K562 (cell line): ENCODE results near the gene SCYL3. TPM values are rescaled to one million over a fixed set of nuclear protein-coding genes. Genes with fewer than 3 reads are reported as not detected.

ENCODE experiments used
- ARID2 ChIP-seq: fragments of 450-650 bp; IDR thresholded peaks from 2 replicates; pipeline ENCODE4 v1.6.1; 2017; ENCODE audit warnings: antibody characterized with exemption, mild to moderate bottlenecking
- ERF ChIP-seq: fragments of 450-650 bp; formaldehyde crosslinking; IDR thresholded peaks from 2 replicates; pipeline ENCODE4 v1.4.0; 2020; ENCODE audit warnings: mild to moderate bottlenecking, mixed read lengths
- HIVEP1 ChIP-seq: fragments of 250-450 bp; sonication (Bioruptor Pico); IDR thresholded peaks from 2 replicates; pipeline ENCODE4 v1.4.0; 2020; ENCODE audit warnings: mild to moderate bottlenecking
- KDM5B ChIP-seq: fragments of 200-600 bp; sonication (generic); IDR thresholded peaks from 2 replicates; pipeline ENCODE4 v1.6.1; 2012; ENCODE audit warnings: low read depth, mild to moderate bottlenecking, moderate library complexity, low read length, control low read depth, inconsistent platforms; ENCODE audit not compliant: insufficient replicate concordance
- MTF1 ChIP-seq: fragments of 250-450 bp; sonication (Bioruptor Pico); IDR thresholded peaks from 2 replicates; pipeline ENCODE4 v1.9.0; 2021; ENCODE audit warnings: moderate library complexity, mild to moderate bottlenecking, inconsistent platforms, borderline replicate concordance
- MXI1 ChIP-seq: IDR thresholded peaks from 2 replicates; pipeline ENCODE4 v1.6.1; 2011; ENCODE audit warnings: low read depth, mild to moderate bottlenecking, improper control_type of control experiment, low read length
- POLR2G ChIP-seq: fragments of 200-400 bp; formaldehyde crosslinking; IDR thresholded peaks from 2 replicates; pipeline ENCODE4 v1.6.1; 2017; ENCODE audit warnings: low read depth, mild to moderate bottlenecking, antibody characterized with exemption, low read length, moderate library complexity
- RB1 ChIP-seq: fragments of 450-650 bp; IDR thresholded peaks from 2 replicates; pipeline ENCODE4 v1.6.1; 2017; ENCODE audit warnings: low read depth, mild to moderate bottlenecking
- RBBP5 ChIP-seq: fragments of 200-600 bp; sonication (generic); IDR thresholded peaks from 2 replicates; pipeline ENCODE4 v1.6.1; 2012; ENCODE audit warnings: borderline replicate concordance, mild to moderate bottlenecking, low read length, control low read depth, inconsistent platforms; ENCODE audit not compliant: insufficient read depth, poor library complexity, severe bottlenecking
- RBM14 ChIP-seq: fragments of 200-400 bp; formaldehyde crosslinking; IDR thresholded peaks from 2 replicates; pipeline ENCODE4 v1.6.1; 2018; ENCODE audit warnings: low read depth, mild to moderate bottlenecking, low read length, moderate library complexity, borderline replicate concordance; ENCODE audit not compliant: insufficient read depth
- SLC30A9 ChIP-seq: fragments of 250-450 bp; sonication (Bioruptor Pico); IDR thresholded peaks from 2 replicates; pipeline ENCODE4 v1.8.0; 2022; ENCODE audit warnings: mild to moderate bottlenecking, moderate library complexity
- ZNF431 ChIP-seq: sonication (generic); formaldehyde crosslinking; IDR thresholded peaks from 2 replicates; pipeline ENCODE4 v1.8.0; 2022; ENCODE audit warnings: mild to moderate bottlenecking, missing genetic modification reagents
- ZNF717 ChIP-seq: fragments of 250-450 bp; sonication (Bioruptor Pico); IDR thresholded peaks from 2 replicates; pipeline ENCODE4 v1.5.0; 2021
- polyA plus RNA-seq, 8 experiments: library from polyadenylated mRNA; depleted of rRNA in 4 of 8; stranded (reverse) in 5 of 8; unstranded in 3 of 8; fragments of >200 nt; fragmentation: Nextera tagmentation in 2 of 8; fragmentation: Illumina TruSeq in 1 of 8; extraction: Ambion mirVana in 2 of 8; extraction: Trizol in 1 of 8; gene quantifications; 2 replicates each; pipeline versions ENCODE4 v1.2.1 to v1.2.3, GENCODE V29; 2011 to 2014; ENCODE audit warnings: inconsistent platforms in 1 of 8, missing spikeins in 1 of 8
- total RNA-seq, 7 experiments: library from RNA; depleted of rRNA in 6 of 7; stranded (reverse); fragments of >200 nt in 6 of 7; fragmentation: Illumina TruSeq in 2 of 7; extraction: Trizol in 2 of 7; gene quantifications; 2 replicates each; pipeline versions ENCODE4 v1.2.1 to v1.2.3, GENCODE V29; 2011 to 2021; ENCODE audit warnings: low replicate concordance in 1 of 7
- TF ChIP-seq, protein P1 (sequence below), 2 experiments: IDR thresholded peaks; 2 replicates each; pipeline ENCODE4 v1.6.1; 2012; ENCODE audit warnings: improper control_type of control experiment in 2 of 2, low read depth in 2 of 2, low read length in 2 of 2, borderline replicate concordance in 1 of 2
- TF ChIP-seq, protein P2 (sequence below): fragments of 250-450 bp; sonication (Bioruptor Pico); IDR thresholded peaks from 2 replicates; pipeline ENCODE4 v1.8.0; 2022; ENCODE audit warnings: inconsistent platforms, mild to moderate bottlenecking, moderate library complexity, borderline replicate concordance
- TF ChIP-seq, protein P3 (sequence below): sonication (generic); formaldehyde crosslinking; IDR thresholded peaks from 2 replicates; pipeline ENCODE4 v1.8.0; 2022; ENCODE audit warnings: mild to moderate bottlenecking, missing genetic modification reagents, borderline replicate concordance

Gene SCYL3
- total and polyA plus RNA-seq, 9 of the 15 experiments (the other 6 are each of a cell fraction or from before 2014, with no cell fraction given) = 3.6 to 11.4 (median 7.1) TPM

DNA sequence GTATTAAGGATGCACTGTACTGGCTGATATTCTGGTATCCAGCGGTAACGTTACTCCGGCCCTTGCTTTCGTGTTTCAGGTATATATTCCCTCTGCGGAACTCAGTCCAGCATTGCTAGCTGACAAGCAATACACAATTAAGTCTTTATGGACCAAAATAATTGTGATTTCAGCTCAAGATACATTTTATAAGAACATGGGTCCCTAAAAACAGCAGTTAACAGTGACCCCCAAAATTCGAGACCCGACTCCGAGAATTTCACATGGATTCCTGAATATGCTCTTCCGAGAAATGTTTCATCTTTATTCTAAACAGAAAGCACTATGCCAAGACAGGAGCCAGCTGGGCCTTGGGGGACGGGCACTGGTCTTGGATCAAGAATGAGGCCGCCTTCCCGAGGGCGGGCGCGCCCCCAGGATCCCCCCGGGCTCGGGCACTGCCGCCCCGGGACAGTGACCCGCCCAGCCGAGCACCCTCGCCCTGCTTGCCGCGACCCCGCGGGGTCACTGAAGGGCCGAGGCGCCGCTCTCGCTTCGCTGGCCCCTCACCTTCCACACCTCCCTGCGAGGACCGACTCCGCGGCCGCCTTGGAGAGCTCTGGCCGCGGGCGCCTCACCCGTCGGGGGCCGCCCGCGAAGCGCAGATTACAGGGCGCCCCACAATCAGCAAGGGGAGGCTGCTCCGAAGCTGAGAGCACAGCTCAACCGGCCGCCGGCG, 610 bp downstream of the SCYL3 start (continued):
- TF ChIP-seq HIVEP1 (CRISPR knock-in tag) = peak; percentile 42; the same call in 1 of the 2 replicates
- TF ChIP-seq MXI1 = 0 out of 2 replicates have a peak, but pooled peaks have one; percentile 10
- no peak for TF ChIP-seq MTF1 (CRISPR knock-in tag)
- no peak for TF ChIP-seq ZNF431 (CRISPR knock-in tag)
- TF ChIP-seq RBBP5 = peak; percentile 86
- TF ChIP-seq RBM14 = 0 out of 2 replicates have a peak, but pooled peaks have one; percentile 25
- no peak; the same call in 1 of the 2 replicates for TF ChIP-seq ERF (CRISPR knock-in tag)
- TF ChIP-seq KDM5B = peak; percentile 47
- TF ChIP-seq, protein P1, sequence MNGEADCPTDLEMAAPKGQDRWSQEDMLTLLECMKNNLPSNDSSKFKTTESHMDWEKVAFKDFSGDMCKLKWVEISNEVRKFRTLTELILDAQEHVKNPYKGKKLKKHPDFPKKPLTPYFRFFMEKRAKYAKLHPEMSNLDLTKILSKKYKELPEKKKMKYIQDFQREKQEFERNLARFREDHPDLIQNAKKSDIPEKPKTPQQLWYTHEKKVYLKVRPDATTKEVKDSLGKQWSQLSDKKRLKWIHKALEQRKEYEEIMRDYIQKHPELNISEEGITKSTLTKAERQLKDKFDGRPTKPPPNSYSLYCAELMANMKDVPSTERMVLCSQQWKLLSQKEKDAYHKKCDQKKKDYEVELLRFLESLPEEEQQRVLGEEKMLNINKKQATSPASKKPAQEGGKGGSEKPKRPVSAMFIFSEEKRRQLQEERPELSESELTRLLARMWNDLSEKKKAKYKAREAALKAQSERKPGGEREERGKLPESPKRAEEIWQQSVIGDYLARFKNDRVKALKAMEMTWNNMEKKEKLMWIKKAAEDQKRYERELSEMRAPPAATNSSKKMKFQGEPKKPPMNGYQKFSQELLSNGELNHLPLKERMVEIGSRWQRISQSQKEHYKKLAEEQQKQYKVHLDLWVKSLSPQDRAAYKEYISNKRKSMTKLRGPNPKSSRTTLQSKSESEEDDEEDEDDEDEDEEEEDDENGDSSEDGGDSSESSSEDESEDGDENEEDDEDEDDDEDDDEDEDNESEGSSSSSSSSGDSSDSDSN (IDR thresholded peaks at IDR 0.05; ENCODE audit: borderline replicate concordance in 1 of 2, low read depth in 2 of 2, low read length in 2 of 2) = peak; percentile 74 to 82; a peak in 3 of 4 replicates
- TF ChIP-seq ARID2 = no peak; the same call in 1 of the 2 replicates
- TF ChIP-seq ZNF717 (CRISPR knock-in tag) = no peak
- TF ChIP-seq, protein P2, sequence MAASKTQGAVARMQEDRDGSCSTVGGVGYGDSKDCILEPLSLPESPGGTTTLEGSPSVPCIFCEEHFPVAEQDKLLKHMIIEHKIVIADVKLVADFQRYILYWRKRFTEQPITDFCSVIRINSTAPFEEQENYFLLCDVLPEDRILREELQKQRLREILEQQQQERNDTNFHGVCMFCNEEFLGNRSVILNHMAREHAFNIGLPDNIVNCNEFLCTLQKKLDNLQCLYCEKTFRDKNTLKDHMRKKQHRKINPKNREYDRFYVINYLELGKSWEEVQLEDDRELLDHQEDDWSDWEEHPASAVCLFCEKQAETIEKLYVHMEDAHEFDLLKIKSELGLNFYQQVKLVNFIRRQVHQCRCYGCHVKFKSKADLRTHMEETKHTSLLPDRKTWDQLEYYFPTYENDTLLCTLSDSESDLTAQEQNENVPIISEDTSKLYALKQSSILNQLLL = no peak
- 0 out of 2 replicates have a peak, but pooled peaks have one; percentile 75 for TF ChIP-seq SLC30A9 (CRISPR knock-in tag)
- peak; percentile 57; the same call in 1 of the 2 replicates for TF ChIP-seq RB1
- TF ChIP-seq, protein P3, sequence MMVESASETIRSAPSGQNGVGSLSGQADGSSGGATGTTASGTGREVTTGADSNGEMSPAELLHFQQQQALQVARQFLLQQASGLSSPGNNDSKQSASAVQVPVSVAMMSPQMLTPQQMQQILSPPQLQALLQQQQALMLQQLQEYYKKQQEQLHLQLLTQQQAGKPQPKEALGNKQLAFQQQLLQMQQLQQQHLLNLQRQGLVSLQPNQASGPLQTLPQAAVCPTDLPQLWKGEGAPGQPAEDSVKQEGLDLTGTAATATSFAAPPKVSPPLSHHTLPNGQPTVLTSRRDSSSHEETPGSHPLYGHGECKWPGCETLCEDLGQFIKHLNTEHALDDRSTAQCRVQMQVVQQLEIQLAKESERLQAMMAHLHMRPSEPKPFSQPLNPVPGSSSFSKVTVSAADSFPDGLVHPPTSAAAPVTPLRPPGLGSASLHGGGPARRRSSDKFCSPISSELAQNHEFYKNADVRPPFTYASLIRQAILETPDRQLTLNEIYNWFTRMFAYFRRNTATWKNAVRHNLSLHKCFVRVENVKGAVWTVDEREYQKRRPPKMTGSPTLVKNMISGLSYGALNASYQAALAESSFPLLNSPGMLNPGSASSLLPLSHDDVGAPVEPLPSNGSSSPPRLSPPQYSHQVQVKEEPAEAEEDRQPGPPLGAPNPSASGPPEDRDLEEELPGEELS (CRISPR knock-in tag) = peak; percentile 80; the same call in 1 of the 2 replicates
- TF ChIP-seq POLR2G = peak; percentile 93
